Measurements from ENCODE around the gene PANK4.

The PANK4 gene

DNA sequence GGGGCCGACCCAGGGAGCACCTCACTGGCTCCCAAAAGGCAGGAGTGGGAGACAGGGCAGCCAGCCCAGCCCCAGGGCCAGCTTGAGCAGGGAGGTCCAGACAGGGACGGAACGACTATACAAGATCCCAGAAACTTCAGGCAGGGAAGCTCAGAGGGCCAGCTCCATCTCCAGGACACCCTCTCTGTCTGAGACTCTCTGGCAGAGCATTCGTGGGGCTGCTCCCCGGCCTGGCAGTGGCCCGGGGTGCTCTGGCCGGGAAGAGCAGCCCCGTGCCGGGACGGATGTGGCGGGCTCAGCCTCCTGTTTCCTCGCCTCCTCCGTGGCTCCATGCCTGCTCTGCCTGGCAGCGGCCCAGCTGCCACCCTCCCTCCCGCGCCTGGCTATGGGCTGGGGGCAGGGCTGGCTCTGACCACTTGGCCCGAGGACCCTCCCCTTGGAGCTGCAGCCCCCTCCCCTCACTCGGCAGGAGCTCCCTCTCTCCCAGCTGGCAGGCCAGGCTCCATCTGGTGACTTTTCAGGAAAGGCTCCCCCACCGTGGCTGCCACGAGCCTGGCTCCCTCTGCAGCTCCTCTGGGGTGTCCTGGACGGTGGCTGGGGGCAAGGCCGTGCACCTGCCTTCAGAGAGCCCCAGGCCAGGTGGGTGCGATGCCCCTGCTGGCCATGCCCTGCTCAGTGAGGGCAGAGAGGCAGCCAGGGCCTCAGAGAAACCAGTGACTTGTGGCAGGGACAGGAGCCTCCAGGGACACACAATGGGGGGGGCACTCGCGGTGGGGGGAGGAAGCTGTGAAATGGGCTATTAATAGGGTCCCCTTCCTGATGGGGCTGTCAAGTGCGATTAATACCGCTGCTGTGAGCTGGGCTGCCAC is 55.9 kb downstream of the PANK4 start:
- Histone ChIP-seq H3K4me1 (ENCODE audit: insufficient read depth, poor library complexity, severe bottlenecking) (peaks cover 13% of the 10 kb centered on the region), H3K4me3 (ENCODE audit: severe bottlenecking) (no peak overlapping the region), H3K9me3 (ENCODE audit: severe bottlenecking) (no peaks in the 10 kb centered on the region), H3K27me3 (ENCODE audit: insufficient read depth, poor library complexity, severe bottlenecking) (no peaks in the 10 kb centered on the region), H3K27ac (ENCODE audit: poor library complexity, severe bottlenecking) (no peak overlapping the region), H3K36me3 (ENCODE audit: low read depth) (no peaks in the 10 kb centered on the region)
- ATAC-seq (ENCODE audit: low read depth): no peak
- DNase-seq (ENCODE audit: low spot score): no peak
- TF ChIP-seq CTCF (IDR thresholded peaks at IDR 0.05; ENCODE audit: poor library complexity, severe bottlenecking): no peak

DNA sequence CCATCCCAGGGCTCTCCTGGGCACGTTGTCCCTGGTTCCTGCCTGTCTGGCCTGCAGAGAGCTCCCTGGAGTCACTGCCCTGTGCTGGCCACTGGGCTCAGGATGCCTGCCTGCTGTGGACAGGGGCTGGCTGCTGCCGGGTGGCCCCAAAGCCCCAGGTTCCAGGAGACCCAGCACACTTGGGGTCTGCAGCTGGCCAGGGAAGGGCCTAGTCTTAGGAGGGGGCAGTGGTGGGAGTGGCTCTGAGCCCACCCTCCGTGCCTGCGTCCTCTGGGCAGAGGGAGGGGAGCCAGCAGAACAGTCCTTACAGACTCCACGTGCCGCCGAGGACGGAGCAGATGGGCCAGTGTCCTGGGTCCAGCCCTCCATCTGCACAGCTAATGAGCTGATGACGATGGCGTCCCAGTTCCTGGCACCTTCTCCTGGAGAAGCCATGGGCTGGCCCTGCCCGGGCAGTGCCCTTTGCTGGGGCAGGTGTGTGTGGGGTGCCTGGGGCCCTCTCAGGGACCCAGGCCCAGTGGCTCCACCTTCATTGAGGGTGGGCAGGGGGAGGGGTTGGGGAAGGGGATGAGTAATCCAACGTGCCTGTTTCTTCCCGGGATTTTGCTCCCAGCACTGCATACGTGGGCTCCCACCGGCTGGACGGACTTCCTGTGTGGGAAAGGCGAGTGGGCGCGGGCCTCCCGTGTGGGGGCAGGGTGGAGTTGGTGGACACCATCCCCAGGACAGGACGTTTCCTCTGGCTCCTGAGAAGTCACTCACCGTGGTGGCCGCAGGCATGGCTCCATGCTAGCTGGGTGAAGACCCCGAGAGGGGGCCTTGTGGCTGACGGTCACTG is 57.1 kb downstream of the PANK4 start:
- DNase-seq (ENCODE audit: low spot score) (no peak), ATAC-seq (ENCODE audit: low read depth) (no peak)
- H3K9me3 ChIP-seq (ENCODE audit: severe bottlenecking): no peaks in the 10 kb centered on the region
- no peak for TF ChIP-seq CTCF (IDR thresholded peaks at IDR 0.05; ENCODE audit: poor library complexity, severe bottlenecking)
- H3K27ac ChIP-seq (ENCODE audit: poor library complexity, severe bottlenecking): no peak overlapping the region
- no peak overlapping the region for H3K4me3 ChIP-seq (ENCODE audit: severe bottlenecking)
- peaks cover 25% of the 10 kb centered on the region for H3K4me1 ChIP-seq (ENCODE audit: insufficient read depth, poor library complexity, severe bottlenecking)
- no peaks in the 10 kb centered on the region for H3K27me3 ChIP-seq (ENCODE audit: insufficient read depth, poor library complexity, severe bottlenecking)
- no peaks in the 10 kb centered on the region for H3K36me3 ChIP-seq (ENCODE audit: low read depth)

- Histone ChIP-seq H3K4me1 (ENCODE audit: insufficient read depth, poor library complexity, severe bottlenecking) (peaks cover 27% of the 10 kb centered on the region), H3K27ac (ENCODE audit: poor library complexity, severe bottlenecking) (no peak overlapping the region), H3K9me3 (ENCODE audit: severe bottlenecking) (no peaks in the 10 kb centered on the region), H3K4me3 (ENCODE audit: severe bottlenecking) (no peak overlapping the region), H3K36me3 (ENCODE audit: low read depth) (no peaks in the 10 kb centered on the region), H3K27me3 (ENCODE audit: insufficient read depth, poor library complexity, severe bottlenecking) (no peaks in the 10 kb centered on the region)
- ATAC-seq (ENCODE audit: low read depth): no peak
- TF ChIP-seq CTCF (IDR thresholded peaks at IDR 0.05; ENCODE audit: poor library complexity, severe bottlenecking): no peak
- DNase-seq (ENCODE audit: low spot score): no peak
Observed at GRCh38 chr1:2468540-2468939, 57.9 kb downstream of the PANK4 start.

GRCh38 chr1:2468041-2468472 is 58.3 kb downstream of the PANK4 start:
- Histone ChIP-seq H3K9me3 (ENCODE audit: severe bottlenecking) (no peaks in the 10 kb centered on the region), H3K27me3 (ENCODE audit: insufficient read depth, poor library complexity, severe bottlenecking) (no peaks in the 10 kb centered on the region), H3K4me1 (ENCODE audit: insufficient read depth, poor library complexity, severe bottlenecking) (peaks cover 27% of the 10 kb centered on the region), H3K27ac (ENCODE audit: poor library complexity, severe bottlenecking) (no peak overlapping the region), H3K4me3 (ENCODE audit: severe bottlenecking) (no peak overlapping the region), H3K36me3 (ENCODE audit: low read depth) (no peaks in the 10 kb centered on the region)
- no peak for TF ChIP-seq CTCF (IDR thresholded peaks at IDR 0.05; ENCODE audit: poor library complexity, severe bottlenecking)
- ATAC-seq (ENCODE audit: low read depth) (no peak), DNase-seq (ENCODE audit: low spot score) (no peak)

All from RWPE2 (cell line).